KOPT-K1 (cell line): ENCODE measurements around the gene RAB11FIP4.

Experiments used
- H3K27ac ChIP-seq: fragments of 200-600 bp; sonication (generic); 2 replicates; pipeline ENCODE4 v1.5.1; 2016; ENCODE audit warnings: antibody characterized with exemption, mild to moderate bottlenecking, low read depth, low read length; ENCODE audit not compliant: poor library complexity, severe bottlenecking
- H3K36me3 ChIP-seq: fragments of 200-600 bp; sonication (generic); 2 replicates; pipeline ENCODE4 v1.5.1; 2017; ENCODE audit warnings: antibody characterized with exemption, mild to moderate bottlenecking, low read length, moderate library complexity; ENCODE audit not compliant: insufficient read depth
- H3K9me3 ChIP-seq: fragments of 200-600 bp; sonication (generic); 2 replicates; pipeline ENCODE4 v1.5.1; 2017; ENCODE audit warnings: antibody characterized with exemption, low read length, mild to moderate bottlenecking; ENCODE audit not compliant: insufficient read depth, poor library complexity, severe bottlenecking

The RAB11FIP4 gene

DNA sequence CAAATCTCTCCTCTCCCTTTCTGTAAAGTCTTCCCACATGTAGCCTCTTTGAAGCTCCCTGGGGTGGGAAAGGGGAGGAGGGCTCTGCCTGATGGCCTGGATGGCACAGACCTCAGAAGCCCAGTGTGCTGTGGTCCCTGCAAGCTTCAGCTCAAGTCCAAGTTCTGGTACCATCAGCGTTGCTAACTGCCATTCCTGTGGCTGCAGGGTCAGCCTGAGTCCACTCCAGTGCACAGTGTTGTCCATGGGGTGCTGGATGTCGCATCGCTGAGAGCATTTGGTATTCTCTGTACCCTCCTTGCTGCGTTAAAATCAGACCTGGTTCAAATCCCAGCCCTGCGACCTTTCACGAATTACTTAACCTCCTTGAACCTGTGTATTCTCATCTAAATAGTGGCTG, 105.1 kb downstream of the RAB11FIP4 start:
- H3K27ac ChIP-seq, result no peak overlapping the region
- H3K36me3 ChIP-seq, result no peaks in the 10 kb centered on the region

DNA sequence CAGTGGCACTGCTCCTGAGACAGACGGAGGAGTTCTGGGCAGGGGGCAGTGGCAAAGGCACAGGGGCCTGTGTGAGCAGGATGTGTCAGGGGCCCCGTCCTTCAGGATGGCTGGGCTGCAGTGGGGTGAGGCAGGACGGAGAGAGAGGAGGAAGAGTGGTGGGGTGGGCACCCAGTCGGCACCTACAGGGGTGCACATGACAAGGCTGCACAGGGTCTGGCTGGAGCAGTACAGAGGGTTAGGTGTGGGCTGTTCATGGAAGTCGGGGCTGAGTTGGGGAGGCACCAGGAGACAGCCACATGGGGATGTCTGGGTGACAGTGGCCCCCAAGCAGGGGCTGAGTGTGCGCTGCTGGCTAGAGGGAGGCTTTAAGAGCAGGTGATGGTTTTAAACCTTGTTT, 106.0 kb downstream of the RAB11FIP4 start:
- Histone ChIP-seq H3K27ac (no peak overlapping the region), H3K9me3 (no peaks in the 10 kb centered on the region), H3K36me3 (no peaks in the 10 kb centered on the region)

More for the DNA sequence above, 105.1 kb downstream of the RAB11FIP4 start:
- H3K9me3 ChIP-seq, result no peaks in the 10 kb centered on the region

- H3K9me3 ChIP-seq, result no peaks in the 10 kb centered on the region
- no peak overlapping the region for H3K27ac ChIP-seq
- no peaks in the 10 kb centered on the region for H3K36me3 ChIP-seq
Observed at GRCh38 chr17:31497994-31498826, 106.7 kb downstream of the RAB11FIP4 start.

DNA sequence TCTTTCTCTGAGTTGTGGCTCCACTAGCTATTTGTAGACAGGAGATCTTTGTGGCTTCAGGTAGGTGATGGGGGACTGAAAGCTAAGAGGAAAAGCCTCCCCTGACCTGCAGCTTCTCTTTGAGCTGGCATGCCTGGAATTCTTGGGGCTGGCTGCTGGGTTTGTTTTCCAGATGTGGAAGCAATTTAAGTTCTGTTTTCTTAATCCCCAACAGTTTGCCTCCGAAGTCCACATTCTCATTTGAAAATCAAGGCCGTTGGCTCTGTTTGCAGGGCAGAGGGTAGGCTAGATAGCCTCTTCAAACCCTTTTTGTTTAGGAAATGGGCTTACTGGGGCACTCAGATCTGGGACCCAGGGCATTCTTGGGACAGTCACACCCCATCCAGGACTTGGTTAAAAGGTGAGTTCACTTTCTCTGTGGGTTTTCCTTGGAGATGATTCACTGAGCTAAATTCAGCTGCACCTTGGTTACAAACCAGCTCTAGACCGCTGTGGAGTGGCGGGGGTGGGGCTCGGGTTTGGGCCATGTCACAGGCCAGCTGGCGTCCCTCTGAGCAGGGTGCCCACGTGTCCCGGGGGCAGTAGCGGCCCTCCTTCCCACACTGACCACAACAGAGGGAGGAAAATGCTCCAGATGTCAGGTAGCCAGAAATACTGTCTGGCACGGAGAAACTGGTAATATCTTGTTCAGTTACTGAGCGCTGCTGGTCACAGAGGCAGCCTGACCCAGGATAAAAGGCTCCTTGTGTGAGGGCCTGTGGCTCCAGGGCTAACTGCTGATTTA, 108.5 kb downstream of the RAB11FIP4 start:
- Histone ChIP-seq H3K9me3 (no peaks in the 10 kb centered on the region), H3K36me3 (no peaks in the 10 kb centered on the region), H3K27ac (no peak overlapping the region)

DNA sequence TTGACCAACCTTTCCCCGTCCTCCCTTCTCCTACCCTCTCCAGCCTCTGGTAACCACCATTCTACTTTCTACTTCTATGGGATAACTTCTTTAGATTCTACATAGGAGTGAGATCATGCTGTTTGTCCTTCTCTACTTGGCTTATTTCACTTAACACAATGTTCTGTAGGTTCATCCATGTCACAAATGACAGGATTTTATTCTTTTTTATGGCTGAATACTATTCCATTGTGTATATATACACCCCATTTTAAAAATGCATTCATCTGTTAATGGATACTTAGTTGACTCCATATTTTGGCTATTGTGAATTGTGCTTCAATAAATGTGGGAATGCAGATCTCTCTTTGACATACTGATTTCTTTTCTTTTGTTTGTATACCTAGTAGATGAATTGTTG, 115.0 kb downstream of the RAB11FIP4 start:
- no peaks in the 10 kb centered on the region for H3K36me3 ChIP-seq
- H3K9me3 ChIP-seq, result no peaks in the 10 kb centered on the region
- no peak overlapping the region for H3K27ac ChIP-seq

- H3K9me3 ChIP-seq, result no peaks in the 10 kb centered on the region
- H3K36me3 ChIP-seq, result no peaks in the 10 kb centered on the region
- peak overlapping the region; percentile 58 for H3K27ac ChIP-seq
Observed at GRCh38 chr17:31508288-31509094, 117.0 kb downstream of the RAB11FIP4 start.

DNA sequence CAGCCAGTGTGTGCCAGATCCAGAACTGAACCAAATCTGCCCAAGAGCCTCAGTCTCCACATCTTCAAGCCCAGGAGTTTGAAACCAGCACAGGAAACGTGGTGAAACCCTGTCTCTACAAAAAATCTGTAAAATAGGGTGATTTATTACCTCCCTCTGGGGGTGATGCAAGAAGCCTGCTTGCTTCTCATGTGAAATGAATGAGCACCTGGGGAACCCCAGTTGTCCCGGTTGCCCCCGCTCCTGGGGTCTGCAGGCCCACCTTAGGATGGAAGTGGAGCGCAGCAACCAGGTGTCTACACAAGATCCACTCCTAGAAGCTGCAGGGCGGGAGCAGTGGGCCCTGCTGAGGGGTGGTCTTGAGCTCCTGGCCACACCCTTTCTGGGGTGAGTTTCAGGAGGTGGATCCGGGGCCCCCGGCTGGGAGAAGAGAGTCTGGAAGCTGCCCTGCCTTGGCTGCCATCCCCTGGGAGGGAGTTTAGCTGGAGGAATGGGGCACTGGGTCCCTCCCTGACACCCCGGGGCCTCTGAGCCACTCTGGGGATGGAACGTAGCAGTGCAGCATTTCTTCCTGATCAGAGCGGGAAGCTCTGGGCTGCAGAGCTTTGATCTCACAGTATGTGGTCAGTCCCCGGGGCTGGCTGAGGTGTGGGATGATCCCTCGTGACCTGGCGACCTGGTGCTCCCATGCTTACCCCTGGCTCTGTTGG, 117.8 kb downstream of the RAB11FIP4 start:
- Histone ChIP-seq H3K36me3 (no peaks in the 10 kb centered on the region), H3K27ac (peak overlapping the region; percentile 58), H3K9me3 (no peaks in the 10 kb centered on the region)

DNA sequence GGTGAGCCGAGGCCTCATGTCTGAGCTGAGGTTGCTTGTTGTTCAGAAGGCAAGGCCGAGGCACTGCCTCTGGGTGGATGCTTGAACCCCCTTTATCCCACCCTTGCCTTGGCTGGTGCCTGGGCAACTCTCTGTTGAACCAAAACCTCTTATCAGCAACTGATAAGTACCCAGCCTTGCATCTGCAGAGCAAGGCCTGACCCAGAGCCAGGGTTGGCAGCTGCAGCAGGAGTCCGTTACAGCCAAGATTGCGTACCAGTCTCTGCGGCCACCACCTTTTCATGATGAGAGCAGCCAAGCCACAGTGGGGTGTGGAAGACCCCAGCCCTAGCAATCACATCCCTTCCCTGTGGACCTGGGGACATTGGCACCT, 118.3 kb downstream of the RAB11FIP4 start:
- Histone ChIP-seq H3K27ac (peak overlapping the region; percentile 58), H3K9me3 (no peaks in the 10 kb centered on the region), H3K36me3 (no peaks in the 10 kb centered on the region)

- Histone ChIP-seq H3K27ac (no peak overlapping the region), H3K36me3 (no peaks in the 10 kb centered on the region), H3K9me3 (no peaks in the 10 kb centered on the region)
Observed at GRCh38 chr17:31510308-31511194, 119.1 kb downstream of the RAB11FIP4 start.

GRCh38 chr17:31511195-31511578, 119.7 kb downstream of the RAB11FIP4 start:
- no peak overlapping the region for H3K27ac ChIP-seq
- H3K36me3 ChIP-seq, result no peaks in the 10 kb centered on the region
- no peaks in the 10 kb centered on the region for H3K9me3 ChIP-seq

DNA sequence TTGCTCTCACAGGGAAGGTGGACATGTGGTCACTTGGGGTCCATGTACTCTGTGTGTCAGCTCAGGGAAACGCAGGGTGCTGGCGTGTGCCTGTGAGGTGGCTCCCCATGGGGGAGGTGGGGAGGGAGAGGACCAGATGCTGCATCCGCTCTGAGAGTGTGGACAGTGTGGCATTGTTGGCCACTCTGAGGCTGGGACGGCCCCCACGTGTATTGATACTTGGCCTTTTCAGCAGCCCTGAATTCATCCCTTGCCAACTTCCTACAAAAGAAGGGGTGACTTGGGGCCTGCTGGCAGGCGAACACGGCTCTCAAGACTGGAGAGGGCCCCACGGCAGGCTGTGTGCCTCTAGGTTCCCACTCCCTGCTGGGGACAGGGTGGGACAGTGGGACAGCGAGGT, 120.1 kb downstream of the RAB11FIP4 start:
- no peaks in the 10 kb centered on the region for H3K9me3 ChIP-seq
- no peak overlapping the region for H3K27ac ChIP-seq
- H3K36me3 ChIP-seq, result no peaks in the 10 kb centered on the region

DNA sequence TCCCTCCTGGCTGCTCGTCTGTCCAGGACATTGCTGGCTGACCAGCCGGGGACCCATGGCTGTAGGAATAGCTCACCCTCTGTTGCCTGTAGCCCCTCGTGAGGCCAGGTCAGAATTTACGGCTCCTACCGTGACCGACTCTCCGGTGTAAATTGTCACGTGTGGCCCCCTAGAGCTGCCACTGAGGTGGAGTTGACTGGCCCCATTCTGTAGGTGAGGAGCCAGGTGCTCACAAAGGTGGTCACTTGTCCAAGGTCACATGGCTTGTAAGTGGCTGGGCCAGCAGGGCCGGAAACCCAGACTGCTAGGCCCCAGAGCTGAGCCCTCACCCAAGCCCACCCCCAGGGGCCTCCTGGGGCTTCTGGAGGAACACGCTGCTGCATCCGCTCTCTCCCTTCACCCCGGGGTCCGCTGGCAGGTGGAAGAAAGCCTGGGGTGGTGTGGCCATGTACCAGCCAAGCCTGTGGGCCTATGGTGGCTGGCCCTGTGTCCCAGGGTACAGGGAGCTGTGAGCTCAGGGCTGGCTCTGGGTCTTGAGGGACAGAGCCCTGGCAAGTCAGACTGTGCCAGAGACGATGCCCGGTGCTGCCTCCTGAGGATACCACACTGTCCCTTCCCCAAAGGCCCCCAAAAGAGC, 120.7 kb downstream of the RAB11FIP4 start:
- H3K9me3 ChIP-seq, result no peaks in the 10 kb centered on the region
- H3K36me3 ChIP-seq, result no peaks in the 10 kb centered on the region
- no peak overlapping the region for H3K27ac ChIP-seq

DNA sequence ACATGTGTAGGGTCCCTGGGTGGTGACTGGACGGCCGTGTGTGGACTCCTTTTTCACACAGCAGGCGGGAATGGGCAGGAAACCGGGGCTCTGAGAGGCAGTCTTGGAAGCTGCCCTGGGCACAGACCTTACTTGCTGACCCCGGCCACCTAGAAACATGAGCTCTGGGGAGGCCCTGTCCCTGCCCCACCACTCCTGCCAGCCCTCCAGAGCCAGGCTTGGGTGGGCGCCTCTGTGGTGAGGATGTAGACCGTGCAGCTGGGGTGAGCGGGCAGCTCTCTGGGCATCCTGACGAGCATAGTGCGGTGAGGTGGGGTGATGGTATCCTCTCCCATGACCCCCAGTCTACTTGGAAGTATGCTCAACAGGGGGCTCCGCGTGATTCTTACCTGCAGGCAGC, 121.3 kb downstream of the RAB11FIP4 start:
- no peak overlapping the region for H3K27ac ChIP-seq
- H3K36me3 ChIP-seq, result no peaks in the 10 kb centered on the region
- no peaks in the 10 kb centered on the region for H3K9me3 ChIP-seq
